WERI-Rb-1 (cell line): Measurements from ENCODE around the gene UTRN.

Experiments
- DNase-seq: peaks from one replicate; pipeline ENCODE4 v3.0.0-alpha.2; 2020
- H3K27ac ChIP-seq: fragments of 250-450 bp; sonication (Bioruptor Pico); 2 replicates; pipeline ENCODE4 v1.5.1; 2020; ENCODE audit warnings: mild to moderate bottlenecking, moderate library complexity
- H3K27me3 ChIP-seq: fragments of 250-450 bp; sonication (Bioruptor Pico); 2 replicates; pipeline ENCODE4 v1.5.1; 2021; ENCODE audit warnings: mild to moderate bottlenecking, low read depth, moderate library complexity; ENCODE audit not compliant: insufficient read depth, severe bottlenecking
- H3K36me3 ChIP-seq: fragments of 250-450 bp; sonication (Bioruptor Pico); 2 replicates; pipeline ENCODE4 v1.5.1; 2020; ENCODE audit warnings: mild to moderate bottlenecking, moderate library complexity
- H3K4me3 ChIP-seq: 2 replicates; pipeline ENCODE4 v1.5.1; 2011; ENCODE audit warnings: low read depth, mild to moderate bottlenecking, control low read depth, low read length
- H3K9me3 ChIP-seq: fragments of 250-450 bp; sonication (Bioruptor Pico); 2 replicates; pipeline ENCODE4 v1.5.1; 2021; ENCODE audit warnings: mild to moderate bottlenecking, moderate library complexity; ENCODE audit not compliant: severe bottlenecking
- TF ChIP-seq, protein P1 (sequence below): IDR thresholded peaks from 2 replicates; pipeline ENCODE4 v1.5.1; 2011; ENCODE audit warnings: low read depth, mild to moderate bottlenecking, control low read depth, inconsistent platforms, low read length

The UTRN gene

DNA sequence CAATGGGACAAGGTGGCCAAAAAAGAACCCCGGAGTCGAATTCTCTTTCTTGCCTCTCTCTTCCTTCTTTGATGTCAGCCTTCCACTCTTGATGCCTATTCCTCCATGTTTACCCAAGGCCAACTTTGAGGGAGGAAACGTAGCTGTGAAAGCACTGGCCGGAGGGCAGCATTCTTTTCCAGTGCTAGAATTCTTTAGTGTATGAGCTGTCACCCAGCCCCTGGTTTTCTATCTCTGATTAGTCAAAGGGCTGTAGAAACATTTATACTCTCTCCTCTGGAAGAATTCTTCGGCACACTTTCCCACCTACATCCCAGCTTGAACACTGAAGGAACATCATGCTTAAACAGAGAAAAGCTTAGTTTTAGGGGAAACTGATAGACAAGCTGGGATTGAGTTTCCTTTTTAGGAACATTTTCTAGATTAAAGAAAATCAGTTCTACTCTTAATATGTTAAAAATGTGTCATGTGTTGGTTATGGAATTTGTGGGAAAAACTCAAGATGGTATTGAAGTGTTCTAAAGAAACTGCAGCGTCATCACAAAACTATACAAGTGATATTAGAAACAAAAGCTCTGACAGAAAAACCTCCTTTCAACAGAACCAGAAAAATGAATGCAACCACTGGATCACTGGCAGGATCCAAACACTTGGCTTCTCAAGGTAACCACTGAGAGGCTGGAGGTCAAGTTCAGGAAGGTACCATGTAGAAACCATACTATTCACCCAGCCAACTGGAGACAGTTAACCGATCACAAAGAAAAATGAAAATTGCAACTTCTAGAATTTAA, 20.7 kb upstream of the UTRN start:
- no peaks in the 10 kb centered on the region for H3K27me3 ChIP-seq
- no peaks in the 10 kb centered on the region for H3K36me3 ChIP-seq
- no peak overlapping the region for H3K4me3 ChIP-seq
- no peak overlapping the region for H3K27ac ChIP-seq
- H3K9me3 ChIP-seq = peaks cover 2% of the 10 kb centered on the region
- TF ChIP-seq, protein P1, sequence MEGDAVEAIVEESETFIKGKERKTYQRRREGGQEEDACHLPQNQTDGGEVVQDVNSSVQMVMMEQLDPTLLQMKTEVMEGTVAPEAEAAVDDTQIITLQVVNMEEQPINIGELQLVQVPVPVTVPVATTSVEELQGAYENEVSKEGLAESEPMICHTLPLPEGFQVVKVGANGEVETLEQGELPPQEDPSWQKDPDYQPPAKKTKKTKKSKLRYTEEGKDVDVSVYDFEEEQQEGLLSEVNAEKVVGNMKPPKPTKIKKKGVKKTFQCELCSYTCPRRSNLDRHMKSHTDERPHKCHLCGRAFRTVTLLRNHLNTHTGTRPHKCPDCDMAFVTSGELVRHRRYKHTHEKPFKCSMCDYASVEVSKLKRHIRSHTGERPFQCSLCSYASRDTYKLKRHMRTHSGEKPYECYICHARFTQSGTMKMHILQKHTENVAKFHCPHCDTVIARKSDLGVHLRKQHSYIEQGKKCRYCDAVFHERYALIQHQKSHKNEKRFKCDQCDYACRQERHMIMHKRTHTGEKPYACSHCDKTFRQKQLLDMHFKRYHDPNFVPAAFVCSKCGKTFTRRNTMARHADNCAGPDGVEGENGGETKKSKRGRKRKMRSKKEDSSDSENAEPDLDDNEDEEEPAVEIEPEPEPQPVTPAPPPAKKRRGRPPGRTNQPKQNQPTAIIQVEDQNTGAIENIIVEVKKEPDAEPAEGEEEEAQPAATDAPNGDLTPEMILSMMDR = no peak
- DNase-seq = no peak

- Histone ChIP-seq H3K4me3 (no peak overlapping the region), H3K27ac (no peak overlapping the region), H3K9me3 (peaks cover 2% of the 10 kb centered on the region), H3K27me3 (no peaks in the 10 kb centered on the region), H3K36me3 (no peaks in the 10 kb centered on the region)
- no peak for DNase-seq
- TF ChIP-seq, protein P1 = no peak
Observed at GRCh38 chr6:144265061-144265357, 20.1 kb upstream of the UTRN start.

GRCh38 chr6:144265390-144265789, 19.7 kb upstream of the UTRN start:
- Histone ChIP-seq H3K4me3 (no peak overlapping the region), H3K36me3 (no peaks in the 10 kb centered on the region), H3K27me3 (no peaks in the 10 kb centered on the region), H3K27ac (no peak overlapping the region), H3K9me3 (peaks cover 2% of the 10 kb centered on the region)
- no peak for DNase-seq
- TF ChIP-seq, protein P1 = no peak

DNA sequence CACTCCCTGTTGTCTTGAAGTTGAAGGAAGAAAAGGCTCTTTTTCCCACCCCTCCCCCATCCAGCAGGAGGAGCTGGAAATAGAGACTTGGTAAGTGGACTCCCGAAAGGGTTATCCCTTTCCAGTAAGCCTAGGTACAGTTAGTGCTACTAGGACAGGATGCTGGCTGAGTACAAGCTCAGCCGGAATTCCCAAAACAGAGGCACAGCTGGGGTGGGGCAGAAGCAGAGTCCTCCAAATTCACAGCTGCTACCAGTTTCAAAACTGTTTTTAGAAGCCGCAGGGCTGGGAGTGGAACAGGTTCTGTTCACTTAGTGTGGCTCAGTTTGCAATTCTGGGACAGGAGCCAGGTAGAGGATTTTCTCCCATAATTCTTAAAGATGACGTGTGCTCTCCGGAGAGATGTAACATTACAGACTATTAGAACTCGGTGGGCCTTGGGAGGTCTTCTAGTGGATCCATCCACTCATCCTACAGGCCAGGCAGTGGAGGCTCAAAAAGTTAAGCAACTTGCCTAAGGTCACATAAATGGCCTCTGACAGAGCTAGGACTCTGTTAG, 19.0 kb upstream of the UTRN start:
- Histone ChIP-seq H3K4me3 (no peak overlapping the region), H3K27me3 (no peaks in the 10 kb centered on the region), H3K9me3 (peaks cover 2% of the 10 kb centered on the region), H3K36me3 (no peaks in the 10 kb centered on the region), H3K27ac (no peak overlapping the region)
- TF ChIP-seq, protein P1 = no peak
- DNase-seq = no peak

DNA sequence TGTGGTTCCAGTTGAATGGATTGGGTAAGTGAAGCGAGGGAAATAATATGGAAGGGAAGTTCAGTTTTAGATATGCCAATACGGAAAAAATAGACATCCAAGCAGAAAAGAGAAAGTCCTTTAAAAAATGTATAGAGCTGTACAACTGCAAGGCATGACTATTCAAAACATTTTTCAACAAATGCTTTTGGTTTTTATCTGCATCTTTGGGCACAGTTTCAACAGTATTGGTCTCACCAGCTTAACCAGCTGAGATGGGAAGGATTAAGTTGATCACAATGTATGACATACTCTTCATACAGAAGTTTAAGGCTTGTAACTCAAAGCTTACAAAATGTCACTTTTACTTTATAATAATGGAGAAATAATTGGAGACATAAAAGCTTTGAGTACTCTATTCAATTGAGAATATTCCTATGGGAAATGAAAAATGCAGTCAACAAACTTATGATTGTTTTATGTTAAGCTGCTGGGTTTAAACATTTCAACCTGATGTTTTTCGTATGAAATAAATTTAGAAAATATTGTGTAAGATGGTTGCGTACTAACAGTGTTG, 16.3 kb upstream of the UTRN start:
- H3K36me3 ChIP-seq = no peaks in the 10 kb centered on the region
- DNase-seq = no peak
- no peak overlapping the region for H3K27ac ChIP-seq
- H3K27me3 ChIP-seq = no peaks in the 10 kb centered on the region
- TF ChIP-seq, protein P1 = no peak
- H3K9me3 ChIP-seq = no peaks in the 10 kb centered on the region
- H3K4me3 ChIP-seq = no peak overlapping the region
